ENCODE measurements around the gene STUB1. TPM values are rescaled to one million over a fixed set of nuclear protein-coding genes. Genes with fewer than 3 reads are reported as not detected.

STUB1 gene
- total and polyA plus RNA-seq, 2 experiments from 2014 or later = 91.7 to 108 TPM

DNA sequence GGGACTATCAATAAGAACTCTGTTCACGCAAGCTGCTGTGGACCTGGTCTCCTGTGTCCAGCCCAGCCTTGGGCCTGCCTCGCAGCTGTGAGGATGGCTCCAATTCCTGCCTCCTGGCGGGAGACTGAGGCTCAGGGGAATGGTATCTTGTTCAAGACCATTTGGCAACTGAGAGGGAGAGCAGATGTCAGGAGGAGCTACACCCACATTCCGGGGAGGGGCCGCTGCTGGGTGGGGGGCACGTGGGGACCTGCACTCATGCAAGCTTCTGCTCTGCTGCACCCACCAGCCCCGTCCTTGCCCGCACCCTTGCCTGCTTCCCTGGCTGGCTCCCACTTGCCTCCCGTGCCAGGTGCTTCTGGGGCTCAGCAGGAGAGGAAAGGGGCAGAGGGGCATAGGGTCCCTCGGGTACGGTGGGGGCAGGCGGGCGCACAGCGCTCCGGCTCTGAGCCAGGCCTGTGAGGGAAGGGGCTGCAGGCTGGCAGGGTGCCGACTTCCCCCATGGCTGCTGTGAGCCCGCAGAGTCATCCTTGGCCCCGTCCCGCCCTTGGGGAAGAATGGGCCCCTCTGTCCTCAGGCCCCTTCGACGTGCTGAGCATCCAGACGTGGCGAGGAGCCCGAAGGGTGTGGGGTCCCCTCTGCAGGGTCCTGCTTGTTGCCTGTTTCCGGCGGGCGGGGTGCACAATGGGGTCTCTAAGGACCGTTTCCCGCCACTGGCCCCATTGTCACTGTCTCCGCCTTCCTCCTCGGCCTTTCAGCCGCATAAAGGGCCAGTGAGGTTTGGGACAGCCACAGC, 37.4 kb downstream of the STUB1 start:
- H2AFZ ChIP-seq = no peak overlapping the region
- Mint-ChIP-seq H3K27me3 (ENCODE audit: insufficient read depth, low read depth, poor library complexity) (peaks cover 40% of the 10 kb centered on the region), H3K4me1 (peaks cover 13% of the 10 kb centered on the region; the same call in 2 of the 3 replicates), H3K4me3 (no peak overlapping the region), H3K27ac (no peak overlapping the region), H3K9me3 (peaks cover 4% of the 10 kb centered on the region; the same call in 1 of the 3 replicates), H3K36me3 (ENCODE audit: low read depth) (no peaks in the 10 kb centered on the region)
- peaks cover 46% of the 10 kb centered on the region for H3K27me3 ChIP-seq (ENCODE audit: insufficient read depth)
- ATAC-seq = no peak
- H3K9me2 ChIP-seq (ENCODE audit: insufficient read depth) = no peaks in the 10 kb centered on the region
- H3K4me2 ChIP-seq = no peak overlapping the region
- DNase-seq (ENCODE audit: low spot score) = no peak
- H3K79me2 ChIP-seq (replicated peaks; ENCODE audit: insufficient read depth) = no peaks in the 10 kb centered on the region
- H3K4me3 ChIP-seq = no peak overlapping the region
- TF ChIP-seq STAT1 (IDR thresholded peaks at IDR 0.05; ENCODE audit: unreplicated experiment) = no peak
- TF ChIP-seq NANOG (IDR thresholded peaks at IDR 0.05; ENCODE audit: borderline replicate concordance) = no peak
- TF ChIP-seq EZH2 (IDR thresholded peaks at IDR 0.05; ENCODE audit: low read depth, unreplicated experiment) = no peak
- no peak for TF ChIP-seq ZNF114 (CRISPR knock-in tag; IDR thresholded peaks at IDR 0.05)
- TF ChIP-seq, protein P1, sequence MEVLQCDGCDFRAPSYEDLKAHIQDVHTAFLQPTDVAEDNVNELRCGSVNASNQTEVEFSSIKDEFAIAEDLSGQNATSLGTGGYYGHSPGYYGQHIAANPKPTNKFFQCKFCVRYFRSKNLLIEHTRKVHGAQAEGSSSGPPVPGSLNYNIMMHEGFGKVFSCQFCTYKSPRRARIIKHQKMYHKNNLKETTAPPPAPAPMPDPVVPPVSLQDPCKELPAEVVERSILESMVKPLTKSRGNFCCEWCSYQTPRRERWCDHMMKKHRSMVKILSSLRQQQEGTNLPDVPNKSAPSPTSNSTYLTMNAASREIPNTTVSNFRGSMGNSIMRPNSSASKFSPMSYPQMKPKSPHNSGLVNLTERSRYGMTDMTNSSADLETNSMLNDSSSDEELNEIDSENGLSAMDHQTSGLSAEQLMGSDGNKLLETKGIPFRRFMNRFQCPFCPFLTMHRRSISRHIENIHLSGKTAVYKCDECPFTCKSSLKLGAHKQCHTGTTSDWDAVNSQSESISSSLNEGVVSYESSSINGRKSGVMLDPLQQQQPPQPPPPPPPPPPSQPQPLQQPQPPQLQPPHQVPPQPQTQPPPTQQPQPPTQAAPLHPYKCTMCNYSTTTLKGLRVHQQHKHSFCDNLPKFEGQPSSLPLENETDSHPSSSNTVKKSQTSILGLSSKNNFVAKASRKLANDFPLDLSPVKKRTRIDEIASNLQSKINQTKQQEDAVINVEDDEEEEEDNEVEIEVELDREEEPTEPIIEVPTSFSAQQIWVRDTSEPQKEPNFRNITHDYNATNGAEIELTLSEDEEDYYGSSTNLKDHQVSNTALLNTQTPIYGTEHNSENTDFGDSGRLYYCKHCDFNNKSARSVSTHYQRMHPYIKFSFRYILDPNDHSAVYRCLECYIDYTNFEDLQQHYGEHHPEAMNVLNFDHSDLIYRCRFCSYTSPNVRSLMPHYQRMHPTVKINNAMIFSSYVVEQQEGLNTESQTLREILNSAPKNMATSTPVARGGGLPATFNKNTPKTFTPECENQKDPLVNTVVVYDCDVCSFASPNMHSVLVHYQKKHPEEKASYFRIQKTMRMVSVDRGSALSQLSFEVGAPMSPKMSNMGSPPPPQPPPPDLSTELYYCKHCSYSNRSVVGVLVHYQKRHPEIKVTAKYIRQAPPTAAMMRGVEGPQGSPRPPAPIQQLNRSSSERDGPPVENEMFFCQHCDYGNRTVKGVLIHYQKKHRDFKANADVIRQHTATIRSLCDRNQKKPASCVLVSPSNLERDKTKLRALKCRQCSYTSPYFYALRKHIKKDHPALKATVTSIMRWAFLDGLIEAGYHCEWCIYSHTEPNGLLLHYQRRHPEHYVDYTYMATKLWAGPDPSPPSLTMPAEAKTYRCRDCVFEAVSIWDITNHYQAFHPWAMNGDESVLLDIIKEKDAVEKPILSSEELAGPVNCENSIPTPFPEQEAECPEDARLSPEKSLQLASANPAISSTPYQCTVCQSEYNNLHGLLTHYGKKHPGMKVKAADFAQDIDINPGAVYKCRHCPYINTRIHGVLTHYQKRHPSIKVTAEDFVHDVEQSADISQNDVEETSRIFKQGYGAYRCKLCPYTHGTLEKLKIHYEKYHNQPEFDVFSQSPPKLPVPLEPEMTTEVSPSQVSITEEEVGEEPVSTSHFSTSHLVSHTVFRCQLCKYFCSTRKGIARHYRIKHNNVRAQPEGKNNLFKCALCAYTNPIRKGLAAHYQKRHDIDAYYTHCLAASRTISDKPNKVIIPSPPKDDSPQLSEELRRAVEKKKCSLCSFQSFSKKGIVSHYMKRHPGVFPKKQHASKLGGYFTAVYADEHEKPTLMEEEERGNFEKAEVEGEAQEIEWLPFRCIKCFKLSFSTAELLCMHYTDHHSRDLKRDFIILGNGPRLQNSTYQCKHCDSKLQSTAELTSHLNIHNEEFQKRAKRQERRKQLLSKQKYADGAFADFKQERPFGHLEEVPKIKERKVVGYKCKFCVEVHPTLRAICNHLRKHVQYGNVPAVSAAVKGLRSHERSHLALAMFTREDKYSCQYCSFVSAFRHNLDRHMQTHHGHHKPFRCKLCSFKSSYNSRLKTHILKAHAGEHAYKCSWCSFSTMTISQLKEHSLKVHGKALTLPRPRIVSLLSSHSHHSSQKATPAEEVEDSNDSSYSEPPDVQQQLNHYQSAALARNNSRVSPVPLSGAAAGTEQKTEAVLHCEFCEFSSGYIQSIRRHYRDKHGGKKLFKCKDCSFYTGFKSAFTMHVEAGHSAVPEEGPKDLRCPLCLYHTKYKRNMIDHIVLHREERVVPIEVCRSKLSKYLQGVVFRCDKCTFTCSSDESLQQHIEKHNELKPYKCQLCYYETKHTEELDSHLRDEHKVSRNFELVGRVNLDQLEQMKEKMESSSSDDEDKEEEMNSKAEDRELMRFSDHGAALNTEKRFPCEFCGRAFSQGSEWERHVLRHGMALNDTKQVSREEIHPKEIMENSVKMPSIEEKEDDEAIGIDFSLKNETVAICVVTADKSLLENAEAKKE (CRISPR knock-in tag; IDR thresholded peaks at IDR 0.05) = no peak
- no peak for TF ChIP-seq EZH2phosphoT487 (IDR thresholded peaks at IDR 0.05; ENCODE audit: unreplicated experiment)
- TF ChIP-seq, protein P2, sequence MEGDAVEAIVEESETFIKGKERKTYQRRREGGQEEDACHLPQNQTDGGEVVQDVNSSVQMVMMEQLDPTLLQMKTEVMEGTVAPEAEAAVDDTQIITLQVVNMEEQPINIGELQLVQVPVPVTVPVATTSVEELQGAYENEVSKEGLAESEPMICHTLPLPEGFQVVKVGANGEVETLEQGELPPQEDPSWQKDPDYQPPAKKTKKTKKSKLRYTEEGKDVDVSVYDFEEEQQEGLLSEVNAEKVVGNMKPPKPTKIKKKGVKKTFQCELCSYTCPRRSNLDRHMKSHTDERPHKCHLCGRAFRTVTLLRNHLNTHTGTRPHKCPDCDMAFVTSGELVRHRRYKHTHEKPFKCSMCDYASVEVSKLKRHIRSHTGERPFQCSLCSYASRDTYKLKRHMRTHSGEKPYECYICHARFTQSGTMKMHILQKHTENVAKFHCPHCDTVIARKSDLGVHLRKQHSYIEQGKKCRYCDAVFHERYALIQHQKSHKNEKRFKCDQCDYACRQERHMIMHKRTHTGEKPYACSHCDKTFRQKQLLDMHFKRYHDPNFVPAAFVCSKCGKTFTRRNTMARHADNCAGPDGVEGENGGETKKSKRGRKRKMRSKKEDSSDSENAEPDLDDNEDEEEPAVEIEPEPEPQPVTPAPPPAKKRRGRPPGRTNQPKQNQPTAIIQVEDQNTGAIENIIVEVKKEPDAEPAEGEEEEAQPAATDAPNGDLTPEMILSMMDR (conservative IDR thresholded peaks at IDR 0.05; ENCODE audit: low read depth in 2 of 2) = no peak
- TF ChIP-seq JUNB (IDR thresholded peaks at IDR 0.05; ENCODE audit: unreplicated experiment) = no peak
- TF ChIP-seq, protein P3, sequence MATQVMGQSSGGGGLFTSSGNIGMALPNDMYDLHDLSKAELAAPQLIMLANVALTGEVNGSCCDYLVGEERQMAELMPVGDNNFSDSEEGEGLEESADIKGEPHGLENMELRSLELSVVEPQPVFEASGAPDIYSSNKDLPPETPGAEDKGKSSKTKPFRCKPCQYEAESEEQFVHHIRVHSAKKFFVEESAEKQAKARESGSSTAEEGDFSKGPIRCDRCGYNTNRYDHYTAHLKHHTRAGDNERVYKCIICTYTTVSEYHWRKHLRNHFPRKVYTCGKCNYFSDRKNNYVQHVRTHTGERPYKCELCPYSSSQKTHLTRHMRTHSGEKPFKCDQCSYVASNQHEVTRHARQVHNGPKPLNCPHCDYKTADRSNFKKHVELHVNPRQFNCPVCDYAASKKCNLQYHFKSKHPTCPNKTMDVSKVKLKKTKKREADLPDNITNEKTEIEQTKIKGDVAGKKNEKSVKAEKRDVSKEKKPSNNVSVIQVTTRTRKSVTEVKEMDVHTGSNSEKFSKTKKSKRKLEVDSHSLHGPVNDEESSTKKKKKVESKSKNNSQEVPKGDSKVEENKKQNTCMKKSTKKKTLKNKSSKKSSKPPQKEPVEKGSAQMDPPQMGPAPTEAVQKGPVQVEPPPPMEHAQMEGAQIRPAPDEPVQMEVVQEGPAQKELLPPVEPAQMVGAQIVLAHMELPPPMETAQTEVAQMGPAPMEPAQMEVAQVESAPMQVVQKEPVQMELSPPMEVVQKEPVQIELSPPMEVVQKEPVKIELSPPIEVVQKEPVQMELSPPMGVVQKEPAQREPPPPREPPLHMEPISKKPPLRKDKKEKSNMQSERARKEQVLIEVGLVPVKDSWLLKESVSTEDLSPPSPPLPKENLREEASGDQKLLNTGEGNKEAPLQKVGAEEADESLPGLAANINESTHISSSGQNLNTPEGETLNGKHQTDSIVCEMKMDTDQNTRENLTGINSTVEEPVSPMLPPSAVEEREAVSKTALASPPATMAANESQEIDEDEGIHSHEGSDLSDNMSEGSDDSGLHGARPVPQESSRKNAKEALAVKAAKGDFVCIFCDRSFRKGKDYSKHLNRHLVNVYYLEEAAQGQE (IDR thresholded peaks at IDR 0.05; ENCODE audit: unreplicated experiment) = no peak
- TF ChIP-seq CREB1 (CRISPR knock-in tag; IDR thresholded peaks at IDR 0.05; ENCODE audit: low read depth) = no peak
- TF ChIP-seq, protein P4, sequence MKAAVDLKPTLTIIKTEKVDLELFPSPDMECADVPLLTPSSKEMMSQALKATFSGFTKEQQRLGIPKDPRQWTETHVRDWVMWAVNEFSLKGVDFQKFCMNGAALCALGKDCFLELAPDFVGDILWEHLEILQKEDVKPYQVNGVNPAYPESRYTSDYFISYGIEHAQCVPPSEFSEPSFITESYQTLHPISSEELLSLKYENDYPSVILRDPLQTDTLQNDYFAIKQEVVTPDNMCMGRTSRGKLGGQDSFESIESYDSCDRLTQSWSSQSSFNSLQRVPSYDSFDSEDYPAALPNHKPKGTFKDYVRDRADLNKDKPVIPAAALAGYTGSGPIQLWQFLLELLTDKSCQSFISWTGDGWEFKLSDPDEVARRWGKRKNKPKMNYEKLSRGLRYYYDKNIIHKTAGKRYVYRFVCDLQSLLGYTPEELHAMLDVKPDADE (IDR thresholded peaks at IDR 0.05) = no peak
- H3F3A ChIP-seq (replicated peaks; ENCODE audit: low read depth) = no peaks in the 10 kb centered on the region
- no peaks in the 10 kb centered on the region for H3K36me3 ChIP-seq (ENCODE audit: insufficient read depth)
- H3K4me1 ChIP-seq (ENCODE audit: insufficient read depth) = peaks cover 12% of the 10 kb centered on the region; the same call in 1 of the 2 replicates
- H3K27ac ChIP-seq (ENCODE audit: low read depth) = no peak overlapping the region
- no peaks in the 10 kb centered on the region for H4K20me1 ChIP-seq (replicated peaks; ENCODE audit: insufficient read depth)

Data from GM23338 (cell line).